HG03175 (cell line): ENCODE results near the gene VIPR2.

ENCODE experiments used
- ATAC-seq: cut with Tn5 transposase; IDR thresholded peaks from one replicate; pipeline ENCODE4 v1.9.1; 2021; ENCODE audit warnings: mild to moderate bottlenecking, moderate library complexity; ENCODE audit not compliant: unreplicated experiment

Gene VIPR2

GRCh38 chr7:159068893-159069448, 75.7 kb downstream of the VIPR2 start:
- no peak for ATAC-seq

GRCh38 chr7:159068488-159068811, 76.2 kb downstream of the VIPR2 start:
- no peak for ATAC-seq

GRCh38 chr7:159067576-159068487, 76.8 kb downstream of the VIPR2 start:
- no peak for ATAC-seq

GRCh38 chr7:159066816-159067575, 77.7 kb downstream of the VIPR2 start:
- no peak for ATAC-seq

- no peak for ATAC-seq
Observed at GRCh38 chr7:159065852-159066480, 78.7 kb downstream of the VIPR2 start.

- no peak for ATAC-seq
Observed at GRCh38 chr7:159064816-159065510, 79.7 kb downstream of the VIPR2 start.

- ATAC-seq: no peak
Observed at GRCh38 chr7:159064121-159064815, 80.4 kb downstream of the VIPR2 start.

- no peak for ATAC-seq
Observed at GRCh38 chr7:159063046-159063840, 81.4 kb downstream of the VIPR2 start.

- no peak for ATAC-seq
Observed at GRCh38 chr7:159062569-159062968, 82.1 kb downstream of the VIPR2 start.

- no peak for ATAC-seq
Observed at GRCh38 chr7:159061674-159062212, 82.9 kb downstream of the VIPR2 start.

GRCh38 chr7:159061209-159061608, 83.5 kb downstream of the VIPR2 start:
- no peak for ATAC-seq

- ATAC-seq: no peak
Observed at GRCh38 chr7:159060440-159060839, 84.2 kb downstream of the VIPR2 start.

GRCh38 chr7:159059629-159060028, 85.0 kb downstream of the VIPR2 start:
- ATAC-seq: no peak

GRCh38 chr7:159057647-159058046, 87.0 kb downstream of the VIPR2 start:
- ATAC-seq: no peak

GRCh38 chr7:159056737-159057136, 87.9 kb downstream of the VIPR2 start:
- no peak for ATAC-seq

- no peak for ATAC-seq
Observed at GRCh38 chr7:159051916-159052315, 92.8 kb downstream of the VIPR2 start.

- ATAC-seq: no peak
Observed at GRCh38 chr7:159050704-159051103, 94.0 kb downstream of the VIPR2 start.

GRCh38 chr7:159049266-159050025, 95.2 kb downstream of the VIPR2 start:
- no peak for ATAC-seq
